Sigmoid colon (tissue), 7 donors: Measurements from ENCODE around the gene MRPL54. TPM values are rescaled to one million over a fixed set of nuclear protein-coding genes. Genes with fewer than 3 reads are reported as not detected.
"Not testable (repeated sequence)": the region's sequence is repeated elsewhere in the genome, so short reads cannot be mapped to it uniquely, and the experiment has no call there.

Experiments used
- DNase-seq: peaks from one replicate; pipeline ENCODE4 v3.0.0-alpha.2; 2019
- H3K27ac ChIP-seq, 4 donors: fragments of 200-600 bp; sonication (generic); one replicate each; pipeline ENCODE4 v1.5.1; 2016 to 2019; ENCODE audit warnings: mild to moderate bottlenecking in 1 of 4
- H3K27me3 ChIP-seq, 3 donors: fragments of 200-600 bp; sonication (generic); one replicate each; pipeline ENCODE4 v1.5.1; 2019; ENCODE audit warnings: mild to moderate bottlenecking in 1 of 3
- H3K36me3 ChIP-seq, 4 donors: fragments of 200-600 bp; sonication (generic); one replicate each; pipeline ENCODE4 v1.5.1; 2016 to 2019
- H3K4me1 ChIP-seq, 4 donors: fragments of 200-600 bp; sonication (generic); one replicate each; pipeline ENCODE4 v1.5.1; 2017 to 2019
- H3K4me3 ChIP-seq, 4 donors: fragments of 200-600 bp; sonication (generic); one replicate each; pipeline ENCODE4 v1.5.1; 2017 to 2019; ENCODE audit warnings: mild to moderate bottlenecking in 2 of 4, moderate library complexity in 1 of 4
- H3K9me3 ChIP-seq, 4 donors: fragments of 200-600 bp in 3 of 4; sonication (generic) in 3 of 4; one replicate each; pipeline versions ENCODE4 v1.5.1 to v1.6.1; 2013 to 2019
- EP300 ChIP-seq, 4 donors: sonication (generic); formaldehyde crosslinking; IDR thresholded peaks; one replicate each; pipeline ENCODE4 v1.6.1; 2017; ENCODE audit warnings: antibody characterized with exemption in 4 of 4
- POLR2A ChIP-seq, 2 donors: fragments of 450-650 bp; IDR thresholded peaks; one replicate each; pipeline ENCODE4 v1.6.1; 2016; ENCODE audit warnings: antibody characterized with exemption in 2 of 2, mild to moderate bottlenecking in 2 of 2, moderate library complexity in 2 of 2
- POLR2AphosphoS5 ChIP-seq, 4 donors: sonication (generic); formaldehyde crosslinking; IDR thresholded peaks; one replicate each; pipeline ENCODE4 v1.6.1; 2017; ENCODE audit warnings: antibody characterized with exemption in 4 of 4
- WGBS, 2 donors: extraction: QIAGEN DNeasy Blood & Tissue Kit; methylation state at CpG; one replicate each; pipeline ENCODE4 v1.1.7; 2013; 5-methylcytosine and 5-hydroxymethylcytosine counted together
- intact Hi-C: fragments of 100-400 bp; cut with DNase I; formaldehyde crosslinking; loops from one replicate; pipeline ENCODE4 v1.15.1; 2023
- polyA plus RNA-seq, 3 donors: library from polyadenylated mRNA; stranded (reverse); fragments of 200-250 nt; gene quantifications; one replicate each; pipeline ENCODE4 v1.2.3, GENCODE V29; 2013
- total RNA-seq, 4 donors: library from RNA; depleted of rRNA; stranded (reverse); fragments of >200 nt; gene quantifications; one replicate each; pipeline ENCODE4 v1.1.0, GENCODE V29; 2016
- TF ChIP-seq, protein P1 (sequence below), 4 experiments: fragments of 450-650 bp in 3 of 4; fragments of 200-600 bp in 1 of 4; IDR thresholded peaks; one replicate each; pipeline ENCODE4 v1.5.1; 2016 to 2019; ENCODE audit warnings: antibody characterized with exemption in 4 of 4, mild to moderate bottlenecking in 3 of 4, moderate library complexity in 2 of 4
- donor health status: healthy with polysubstance abuse.
- donor health status: Bipolar disorder and iron deficiency.
- donor health status: healthy.

Gene MRPL54
- total and polyA plus RNA-seq, 7 donors = 80.6 to 185 (median 105) TPM

GRCh38 chr19:3748965-3749364, 13.5 kb upstream of the MRPL54 start:
- Histone ChIP-seq H3K9me3 (no peaks in the 10 kb centered on the region), H3K36me3 (peaks cover 11 to 46% (median 28%) of the 10 kb centered on the region in 4 donors), H3K4me3 (no peak overlapping the region), H3K27ac (no peak overlapping the region), H3K4me1 (no peaks in the 10 kb centered on the region), H3K27me3 (peaks cover 0 to 21% (median 0%) of the 10 kb centered on the region in 3 donors)
- no peak for DNase-seq
- intact Hi-C loops = no loop called here
- TF ChIP-seq EP300 (IDR thresholded peaks at IDR 0.05) (no peak), POLR2AphosphoS5 (IDR thresholded peaks at IDR 0.05) (no peak)
- TF ChIP-seq, protein P1, sequence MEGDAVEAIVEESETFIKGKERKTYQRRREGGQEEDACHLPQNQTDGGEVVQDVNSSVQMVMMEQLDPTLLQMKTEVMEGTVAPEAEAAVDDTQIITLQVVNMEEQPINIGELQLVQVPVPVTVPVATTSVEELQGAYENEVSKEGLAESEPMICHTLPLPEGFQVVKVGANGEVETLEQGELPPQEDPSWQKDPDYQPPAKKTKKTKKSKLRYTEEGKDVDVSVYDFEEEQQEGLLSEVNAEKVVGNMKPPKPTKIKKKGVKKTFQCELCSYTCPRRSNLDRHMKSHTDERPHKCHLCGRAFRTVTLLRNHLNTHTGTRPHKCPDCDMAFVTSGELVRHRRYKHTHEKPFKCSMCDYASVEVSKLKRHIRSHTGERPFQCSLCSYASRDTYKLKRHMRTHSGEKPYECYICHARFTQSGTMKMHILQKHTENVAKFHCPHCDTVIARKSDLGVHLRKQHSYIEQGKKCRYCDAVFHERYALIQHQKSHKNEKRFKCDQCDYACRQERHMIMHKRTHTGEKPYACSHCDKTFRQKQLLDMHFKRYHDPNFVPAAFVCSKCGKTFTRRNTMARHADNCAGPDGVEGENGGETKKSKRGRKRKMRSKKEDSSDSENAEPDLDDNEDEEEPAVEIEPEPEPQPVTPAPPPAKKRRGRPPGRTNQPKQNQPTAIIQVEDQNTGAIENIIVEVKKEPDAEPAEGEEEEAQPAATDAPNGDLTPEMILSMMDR (IDR thresholded peaks at IDR 0.05) = no peak
- 40 to 74% methylated on average over 8 of the region's 8 CpGs for WGBS, 2 donors

- TF ChIP-seq POLR2AphosphoS5 (IDR thresholded peaks at IDR 0.05) (no peak), POLR2A (IDR thresholded peaks at IDR 0.05) (no peak), EP300 (IDR thresholded peaks at IDR 0.05) (no peak)
- TF ChIP-seq, protein P1 (IDR thresholded peaks at IDR 0.05) = no peak
- 97 to 98% methylated on average over 2 of the region's 2 CpGs for WGBS, 2 donors
- Histone ChIP-seq H3K9me3 (no peaks in the 10 kb centered on the region), H3K4me3 (no peak overlapping the region), H3K27ac (no peak overlapping the region), H3K36me3 (peaks cover 11 to 50% (median 30%) of the 10 kb centered on the region in 4 donors), H3K4me1 (no peaks in the 10 kb centered on the region), H3K27me3 (peaks cover 0 to 21% (median 0%) of the 10 kb centered on the region in 3 donors)
- intact Hi-C loops = no loop called here
- no peak for DNase-seq
These were observed 12.3 kb upstream of the MRPL54 start for GRCh38 chr19:3750211-3750610.

GRCh38 chr19:3751236-3751635, 11.2 kb upstream of the MRPL54 start:
- TF ChIP-seq POLR2A (IDR thresholded peaks at IDR 0.05) (no peak), EP300 (IDR thresholded peaks at IDR 0.05) (no peak)
- intact Hi-C loops = no loop called here
- peaks cover 0 to 19% (median 0%) of the 10 kb centered on the region in 3 donors for H3K27me3 ChIP-seq
- H3K4me3 ChIP-seq = no peak overlapping the region
- no peak for DNase-seq
- H3K4me1 ChIP-seq = no peaks in the 10 kb centered on the region
- peaks cover 11 to 50% (median 30%) of the 10 kb centered on the region in 4 donors for H3K36me3 ChIP-seq
- no peak overlapping the region for H3K27ac ChIP-seq
- WGBS, 2 donors = 94 to 96% methylated on average over 30 of the region's 30 CpGs
- H3K9me3 ChIP-seq = no peaks in the 10 kb centered on the region

GRCh38 chr19:3752492-3752891, 10.0 kb upstream of the MRPL54 start:
- Histone ChIP-seq H3K9me3 (no peaks in the 10 kb centered on the region), H3K4me1 (no peaks in the 10 kb centered on the region), H3K27ac (no peak overlapping the region), H3K36me3 (peaks cover 11 to 59% (median 32%) of the 10 kb centered on the region in 4 donors), H3K4me3 (no peak overlapping the region), H3K27me3 (peaks cover 0 to 6% (median 0%) of the 10 kb centered on the region in 3 donors)
- no peak for DNase-seq
- TF ChIP-seq EP300 (IDR thresholded peaks at IDR 0.05) (no peak), POLR2AphosphoS5 (IDR thresholded peaks at IDR 0.05) (no peak), POLR2A (IDR thresholded peaks at IDR 0.05) (no peak)
- 81 to 90% methylated on average over 25 of the region's 25 CpGs for WGBS, 2 donors
- intact Hi-C loops = no loop called here

- peaks cover 0 to 3% (median 1%) of the 10 kb centered on the region in 4 donors for H3K4me1 ChIP-seq
- DNase-seq = no peak
- no peaks in the 10 kb centered on the region for H3K9me3 ChIP-seq
- H3K27me3 ChIP-seq = no peaks in the 10 kb centered on the region
- no peak overlapping the region for H3K27ac ChIP-seq
- 95 to 96% methylated on average over 51 of the region's 51 CpGs for WGBS, 2 donors
- no peak for TF ChIP-seq POLR2AphosphoS5 (IDR thresholded peaks at IDR 0.05)
- TF ChIP-seq, protein P1 (IDR thresholded peaks at IDR 0.05) = no peak
- TF ChIP-seq EP300 (IDR thresholded peaks at IDR 0.05) = no peak
- TF ChIP-seq POLR2A (IDR thresholded peaks at IDR 0.05) = no peak
- intact Hi-C loops = no loop called here
- peaks cover 11 to 73% (median 33%) of the 10 kb centered on the region in 4 donors for H3K36me3 ChIP-seq
- H3K4me3 ChIP-seq = no peak overlapping the region
These were observed 8.7 kb upstream of the MRPL54 start for GRCh38 chr19:3753631-3754410.

DNA sequence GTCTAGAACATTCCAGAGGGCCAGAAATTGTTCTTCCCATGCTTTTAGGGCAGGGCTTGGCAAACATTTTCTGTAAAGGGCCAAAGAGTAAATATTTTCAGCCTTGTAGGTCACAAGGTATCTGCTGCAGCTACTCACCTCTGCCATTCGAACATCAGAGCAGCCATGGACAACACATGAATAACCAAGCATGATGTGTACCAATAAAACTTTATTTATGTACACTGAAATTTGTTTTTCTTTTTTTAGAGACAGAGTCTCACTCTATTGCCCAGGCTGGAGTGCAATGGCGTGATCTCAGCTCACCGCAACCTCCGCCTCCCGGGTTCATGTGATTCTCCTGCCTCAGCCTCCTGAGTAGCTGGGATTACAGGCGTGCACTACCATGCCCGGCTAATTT, 4.8 kb upstream of the MRPL54 start:
- peaks cover under 1 to 51% (median 15%) of the 10 kb centered on the region in 4 donors for H3K36me3 ChIP-seq
- peaks cover 0 to 35% (median 30%) of the 10 kb centered on the region in 4 donors for H3K4me1 ChIP-seq
- DNase-seq, H3K27ac ChIP-seq, H3K9me3 ChIP-seq, H3K4me3 ChIP-seq, intact Hi-C loops, H3K27me3 ChIP-seq: not testable (repeated sequence)
- 96 to 97% methylated on average over 7 of the region's 7 CpGs for WGBS, 2 donors

- peaks cover 0 to 46% (median 12%) of the 10 kb centered on the region in 4 donors for H3K36me3 ChIP-seq
- H3K9me3 ChIP-seq, H3K27ac ChIP-seq, H3K4me3 ChIP-seq, H3K27me3 ChIP-seq, DNase-seq, intact Hi-C loops: not testable (repeated sequence)
- 96 to 97% methylated on average over 13 of the region's 13 CpGs for WGBS, 2 donors
- H3K4me1 ChIP-seq = peaks cover 0 to 39% (median 32%) of the 10 kb centered on the region in 4 donors
These were observed 4.2 kb upstream of the MRPL54 start for GRCh38 chr19:3758297-3758696.
